Measurements from ENCODE around the gene GCLC.

The GCLC gene

GRCh38 chr6:53528107-53528506 lies 16.8 kb downstream of the GCLC start:
- TF ChIP-seq CTCF (IDR thresholded peaks at IDR 0.05; ENCODE audit: control insufficient read depth, insufficient read depth, low read depth, low read length, missing control alignments), result no peak
- DNase-seq (ENCODE audit: low read depth), result no peak

GRCh38 chr6:53527249-53527765 lies 17.6 kb downstream of the GCLC start:
- H3K4me3 ChIP-seq (ENCODE audit: control insufficient read depth, low read depth, low read length), result no peak overlapping the region
- TF ChIP-seq CTCF (IDR thresholded peaks at IDR 0.05; ENCODE audit: control insufficient read depth, insufficient read depth, low read depth, low read length, missing control alignments), result no peak
- no peak for DNase-seq (ENCODE audit: low read depth)

More at GRCh38 chr6:53528107-53528506, 16.8 kb downstream of the GCLC start:
- H3K4me3 ChIP-seq (ENCODE audit: control insufficient read depth, low read depth, low read length), result no peak overlapping the region

GRCh38 chr6:53526000-53526399 lies 18.9 kb downstream of the GCLC start:
- no peak for DNase-seq (ENCODE audit: low read depth)
- H3K4me3 ChIP-seq (ENCODE audit: control insufficient read depth, low read depth, low read length), result no peak overlapping the region
- no peak for TF ChIP-seq CTCF (IDR thresholded peaks at IDR 0.05; ENCODE audit: control insufficient read depth, insufficient read depth, low read depth, low read length, missing control alignments)

GRCh38 chr6:53524455-53524815 lies 20.5 kb downstream of the GCLC start:
- no peak for TF ChIP-seq CTCF (IDR thresholded peaks at IDR 0.05; ENCODE audit: control insufficient read depth, insufficient read depth, low read depth, low read length, missing control alignments)
- H3K4me3 ChIP-seq (ENCODE audit: control insufficient read depth, low read depth, low read length), result no peak overlapping the region
- no peak for DNase-seq (ENCODE audit: low read depth)

GRCh38 chr6:53523511-53524454 lies 21.1 kb downstream of the GCLC start:
- H3K4me3 ChIP-seq (ENCODE audit: control insufficient read depth, low read depth, low read length), result no peak overlapping the region
- no peak for TF ChIP-seq CTCF (IDR thresholded peaks at IDR 0.05; ENCODE audit: control insufficient read depth, insufficient read depth, low read depth, low read length, missing control alignments)
- no peak for DNase-seq (ENCODE audit: low read depth)

GRCh38 chr6:53520320-53520928 lies 24.5 kb downstream of the GCLC start:
- no peak for DNase-seq (ENCODE audit: low read depth)
- TF ChIP-seq CTCF (IDR thresholded peaks at IDR 0.05; ENCODE audit: control insufficient read depth, insufficient read depth, low read depth, low read length, missing control alignments), result no peak
- H3K4me3 ChIP-seq (ENCODE audit: control insufficient read depth, low read depth, low read length), result no peak overlapping the region

Measured in AG09309 (cell line).